GM12878 (cell line): ENCODE measurements around the gene RMC1. TPM values are rescaled to one million over a fixed set of nuclear protein-coding genes. Genes with fewer than 3 reads are reported as not detected.
A peak's percentile ranks its signal among the peaks of the same experiment; 100 is the strongest.

ENCODE experiments used
- CHD4 ChIP-seq: fragments of 200-600 bp; sonication (generic); IDR thresholded peaks from 2 replicates; pipeline ENCODE4 v1.6.1; 2016; ENCODE audit warnings: mild to moderate bottlenecking
- EGR1 ChIP-seq, 2 experiments: IDR thresholded peaks; 1 replicate in 1 of 2; 2 replicates in 1 of 2; pipeline ENCODE4 v1.6.1; 2011 to 2012; ENCODE audit warnings: low read depth in 2 of 2, low read length in 2 of 2, borderline replicate concordance in 1 of 2, mild to moderate bottlenecking in 1 of 2, moderate library complexity in 1 of 2
- GATAD2B ChIP-seq: fragments of 450-650 bp; conservative IDR thresholded peaks from 2 replicates; pipeline ENCODE4 v1.6.1; 2017; ENCODE audit warnings: low read depth, mild to moderate bottlenecking, moderate library complexity
- KLF5 ChIP-seq: fragments of 450-650 bp; IDR thresholded peaks from 2 replicates; pipeline ENCODE4 v1.6.1; 2014; ENCODE audit warnings: mild to moderate bottlenecking; ENCODE audit not compliant: partially characterized antibody
- MAX ChIP-seq: IDR thresholded peaks from 2 replicates; pipeline ENCODE4 v1.6.1; 2012; ENCODE audit warnings: low read depth, low read length, improper control_type of control experiment
- MEF2A ChIP-seq: IDR thresholded peaks from 2 replicates; pipeline ENCODE4 v1.6.1; 2011; ENCODE audit warnings: low read depth, mild to moderate bottlenecking, low read length, moderate library complexity; ENCODE audit not compliant: insufficient read depth
- MXI1 ChIP-seq: fragments of 150-350 bp; IDR thresholded peaks from 2 replicates; pipeline ENCODE4 v1.6.1; 2011; ENCODE audit warnings: low read depth, mild to moderate bottlenecking, inconsistent platforms, low read length, improper control_type of control experiment
- NR2C1 ChIP-seq: fragments of 450-650 bp; IDR thresholded peaks from 2 replicates; pipeline ENCODE4 v1.6.1; 2017; ENCODE audit warnings: antibody characterized with exemption, mild to moderate bottlenecking, moderate library complexity
- NR2F1 ChIP-seq: fragments of 450-650 bp; conservative IDR thresholded peaks from 2 replicates; pipeline ENCODE4 v1.6.1; 2017; ENCODE audit warnings: mild to moderate bottlenecking
- POLR2AphosphoS5 ChIP-seq: IDR thresholded peaks from 2 replicates; pipeline ENCODE4 v1.6.1; 2011; ENCODE audit warnings: mild to moderate bottlenecking, low read length, inconsistent platforms
- POU2F2 ChIP-seq: IDR thresholded peaks from 3 replicates; pipeline ENCODE4 v1.6.1; 2011; ENCODE audit warnings: low read depth, mild to moderate bottlenecking, low read length, borderline replicate concordance
- RAD51 ChIP-seq: fragments of 450-650 bp; IDR thresholded peaks from 2 replicates; pipeline ENCODE4 v1.6.1; 2016; ENCODE audit warnings: moderate library complexity, mild to moderate bottlenecking, inconsistent platforms
- RFX5 ChIP-seq: IDR thresholded peaks from 2 replicates; pipeline ENCODE4 v1.6.1; 2011; ENCODE audit warnings: low read depth, low read length, improper control_type of control experiment
- SIN3A ChIP-seq: IDR thresholded peaks from 2 replicates; pipeline ENCODE4 v1.6.1; 2012; ENCODE audit warnings: low read depth, low read length, improper control_type of control experiment
- STAT3 ChIP-seq: IDR thresholded peaks from 2 replicates; pipeline ENCODE4 v1.6.1; 2011; ENCODE audit warnings: low read depth, low read length, improper control_type of control experiment
- TARDBP ChIP-seq: IDR thresholded peaks from 2 replicates; pipeline ENCODE4 v1.6.1; 2016; ENCODE audit warnings: borderline replicate concordance
- USF2 ChIP-seq: IDR thresholded peaks from 2 replicates; pipeline ENCODE4 v1.6.1; 2011; ENCODE audit warnings: low read depth, low read length, improper control_type of control experiment, borderline replicate concordance
- polyA plus RNA-seq, 11 experiments: library from polyadenylated mRNA; depleted of rRNA in 4 of 11; unstranded in 6 of 11; stranded (reverse) in 5 of 11; fragments of >200 nt; fragmentation: Nextera tagmentation in 4 of 11; fragmentation: Illumina TruSeq in 1 of 11; extraction: Ambion mirVana in 4 of 11; extraction: Trizol in 1 of 11; gene quantifications; 1 replicate in 1 of 11; 2 replicates in 10 of 11; pipeline versions ENCODE4 v1.2.1 to v1.2.3, GENCODE V29; 2011 to 2016; ENCODE audit warnings: inconsistent platforms in 2 of 11, missing spikeins in 2 of 11, low read depth in 1 of 11
- total RNA-seq, 4 experiments: library from RNA; depleted of rRNA in 3 of 4; stranded (reverse); fragments of >200 nt in 3 of 4; fragmentation: Illumina TruSeq in 1 of 4; extraction: Trizol in 1 of 4; gene quantifications; 2 replicates each; pipeline versions ENCODE4 v1.2.1 to v1.2.3, GENCODE V29; 2013 to 2021
- TF ChIP-seq, protein P1 (sequence below): IDR thresholded peaks from 2 replicates; pipeline ENCODE4 v1.6.1; 2012; ENCODE audit warnings: improper control_type of control experiment, low read depth, low read length; ENCODE audit not compliant: insufficient replicate concordance
- TF ChIP-seq, protein P2 (sequence below): IDR thresholded peaks from 2 replicates; pipeline ENCODE4 v1.6.1; 2011; ENCODE audit warnings: mild to moderate bottlenecking, low read depth, low read length, moderate library complexity; ENCODE audit not compliant: insufficient replicate concordance
- TF ChIP-seq, protein P3 (sequence below): fragments of 450-650 bp; IDR thresholded peaks from 2 replicates; pipeline ENCODE4 v1.6.1; 2016; ENCODE audit warnings: mild to moderate bottlenecking

The RMC1 gene
- total and polyA plus RNA-seq, 10 of the 15 experiments (the other 5 are each of a cell fraction or from before 2014, with no cell fraction given) = 8.4 to 57.6 (median 42.5) TPM

DNA sequence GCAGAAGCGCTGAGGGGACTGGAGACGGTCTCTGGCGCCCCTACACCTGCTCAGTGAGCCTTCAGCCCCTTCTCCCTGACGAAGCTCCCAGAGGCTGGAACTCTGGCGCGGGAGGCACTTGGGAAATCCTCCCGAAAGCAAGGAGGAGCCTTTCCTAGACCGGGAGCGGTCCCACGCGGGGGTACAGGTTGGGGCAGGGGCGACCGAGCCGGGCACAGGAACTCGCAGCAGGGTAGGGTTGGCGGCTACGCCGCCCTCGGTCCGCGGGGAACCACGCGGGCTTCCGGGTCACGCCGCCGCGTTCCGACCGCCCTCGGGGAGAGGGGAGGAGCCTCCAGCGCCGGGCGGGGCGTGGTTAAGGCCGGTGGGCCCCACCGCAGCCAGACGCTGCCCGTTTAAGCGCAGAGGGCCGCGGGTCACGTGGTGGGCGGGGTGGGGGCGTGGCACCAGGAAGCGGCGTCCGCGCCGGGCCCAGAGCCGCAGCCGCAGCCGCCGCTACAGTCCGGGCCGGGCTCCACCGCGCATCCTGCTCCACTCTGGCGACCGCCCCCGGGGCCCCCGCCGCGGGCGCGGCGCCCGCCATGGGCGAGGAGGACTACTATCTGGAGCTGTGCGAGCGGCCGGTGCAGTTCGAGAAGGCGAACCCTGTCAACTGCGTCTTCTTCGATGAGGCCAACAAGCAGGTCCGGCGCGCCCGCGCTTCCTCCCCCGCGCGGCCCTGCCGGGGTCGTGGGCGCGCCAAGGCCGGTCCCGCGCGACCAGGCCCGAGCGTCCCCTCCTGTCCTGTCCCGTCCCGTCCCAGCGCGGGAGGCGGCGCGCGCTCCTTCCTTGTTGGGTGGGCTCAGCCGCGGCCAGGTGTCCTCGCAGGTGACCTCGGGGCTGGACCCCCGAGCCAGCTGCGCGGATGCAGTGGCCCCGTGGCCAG, at the start of gene RMC1 (continued):
- TF ChIP-seq POLR2AphosphoS5 (peak; percentile 93), SIN3A (0 out of 2 replicates have a peak, but pooled peaks have one; percentile 61), RFX5 (no peak; the same call in 1 of the 2 replicates), TARDBP (no peak), MXI1 (peak; percentile 61), GATAD2B (peak; percentile 96), CHD4 (no peak), MEF2A (0 out of 2 replicates have a peak, but pooled peaks have one; percentile 33), EGR1 (IDR thresholded peaks at IDR 0.05; ENCODE audit: borderline replicate concordance in 1 of 2, low read depth in 2 of 2, low read length in 2 of 2) (peak in 1 of 2 experiments; percentile 67; a peak in 1 of 3 replicates), USF2 (peak; percentile 91), POU2F2 (peak; percentile 48; the same call in 1 of the 3 replicates), KLF5 (no peak), NR2F1 (peak; percentile 81), MAX (peak; percentile 93), RAD51 (peak; percentile 82), NR2C1 (peak; percentile 74), STAT3 (no peak)
- TF ChIP-seq, protein P1, sequence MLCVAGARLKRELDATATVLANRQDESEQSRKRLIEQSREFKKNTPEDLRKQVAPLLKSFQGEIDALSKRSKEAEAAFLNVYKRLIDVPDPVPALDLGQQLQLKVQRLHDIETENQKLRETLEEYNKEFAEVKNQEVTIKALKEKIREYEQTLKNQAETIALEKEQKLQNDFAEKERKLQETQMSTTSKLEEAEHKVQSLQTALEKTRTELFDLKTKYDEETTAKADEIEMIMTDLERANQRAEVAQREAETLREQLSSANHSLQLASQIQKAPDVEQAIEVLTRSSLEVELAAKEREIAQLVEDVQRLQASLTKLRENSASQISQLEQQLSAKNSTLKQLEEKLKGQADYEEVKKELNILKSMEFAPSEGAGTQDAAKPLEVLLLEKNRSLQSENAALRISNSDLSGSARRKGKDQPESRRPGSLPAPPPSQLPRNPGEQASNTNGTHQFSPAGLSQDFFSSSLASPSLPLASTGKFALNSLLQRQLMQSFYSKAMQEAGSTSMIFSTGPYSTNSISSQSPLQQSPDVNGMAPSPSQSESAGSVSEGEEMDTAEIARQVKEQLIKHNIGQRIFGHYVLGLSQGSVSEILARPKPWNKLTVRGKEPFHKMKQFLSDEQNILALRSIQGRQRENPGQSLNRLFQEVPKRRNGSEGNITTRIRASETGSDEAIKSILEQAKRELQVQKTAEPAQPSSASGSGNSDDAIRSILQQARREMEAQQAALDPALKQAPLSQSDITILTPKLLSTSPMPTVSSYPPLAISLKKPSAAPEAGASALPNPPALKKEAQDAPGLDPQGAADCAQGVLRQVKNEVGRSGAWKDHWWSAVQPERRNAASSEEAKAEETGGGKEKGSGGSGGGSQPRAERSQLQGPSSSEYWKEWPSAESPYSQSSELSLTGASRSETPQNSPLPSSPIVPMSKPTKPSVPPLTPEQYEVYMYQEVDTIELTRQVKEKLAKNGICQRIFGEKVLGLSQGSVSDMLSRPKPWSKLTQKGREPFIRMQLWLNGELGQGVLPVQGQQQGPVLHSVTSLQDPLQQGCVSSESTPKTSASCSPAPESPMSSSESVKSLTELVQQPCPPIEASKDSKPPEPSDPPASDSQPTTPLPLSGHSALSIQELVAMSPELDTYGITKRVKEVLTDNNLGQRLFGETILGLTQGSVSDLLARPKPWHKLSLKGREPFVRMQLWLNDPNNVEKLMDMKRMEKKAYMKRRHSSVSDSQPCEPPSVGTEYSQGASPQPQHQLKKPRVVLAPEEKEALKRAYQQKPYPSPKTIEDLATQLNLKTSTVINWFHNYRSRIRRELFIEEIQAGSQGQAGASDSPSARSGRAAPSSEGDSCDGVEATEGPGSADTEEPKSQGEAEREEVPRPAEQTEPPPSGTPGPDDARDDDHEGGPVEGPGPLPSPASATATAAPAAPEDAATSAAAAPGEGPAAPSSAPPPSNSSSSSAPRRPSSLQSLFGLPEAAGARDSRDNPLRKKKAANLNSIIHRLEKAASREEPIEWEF = no peak
- TF ChIP-seq, protein P2, sequence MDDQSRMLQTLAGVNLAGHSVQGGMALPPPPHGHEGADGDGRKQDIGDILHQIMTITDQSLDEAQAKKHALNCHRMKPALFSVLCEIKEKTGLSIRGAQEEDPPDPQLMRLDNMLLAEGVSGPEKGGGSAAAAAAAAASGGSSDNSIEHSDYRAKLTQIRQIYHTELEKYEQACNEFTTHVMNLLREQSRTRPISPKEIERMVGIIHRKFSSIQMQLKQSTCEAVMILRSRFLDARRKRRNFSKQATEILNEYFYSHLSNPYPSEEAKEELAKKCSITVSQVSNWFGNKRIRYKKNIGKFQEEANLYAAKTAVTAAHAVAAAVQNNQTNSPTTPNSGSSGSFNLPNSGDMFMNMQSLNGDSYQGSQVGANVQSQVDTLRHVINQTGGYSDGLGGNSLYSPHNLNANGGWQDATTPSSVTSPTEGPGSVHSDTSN = no peak
- TF ChIP-seq, protein P3, sequence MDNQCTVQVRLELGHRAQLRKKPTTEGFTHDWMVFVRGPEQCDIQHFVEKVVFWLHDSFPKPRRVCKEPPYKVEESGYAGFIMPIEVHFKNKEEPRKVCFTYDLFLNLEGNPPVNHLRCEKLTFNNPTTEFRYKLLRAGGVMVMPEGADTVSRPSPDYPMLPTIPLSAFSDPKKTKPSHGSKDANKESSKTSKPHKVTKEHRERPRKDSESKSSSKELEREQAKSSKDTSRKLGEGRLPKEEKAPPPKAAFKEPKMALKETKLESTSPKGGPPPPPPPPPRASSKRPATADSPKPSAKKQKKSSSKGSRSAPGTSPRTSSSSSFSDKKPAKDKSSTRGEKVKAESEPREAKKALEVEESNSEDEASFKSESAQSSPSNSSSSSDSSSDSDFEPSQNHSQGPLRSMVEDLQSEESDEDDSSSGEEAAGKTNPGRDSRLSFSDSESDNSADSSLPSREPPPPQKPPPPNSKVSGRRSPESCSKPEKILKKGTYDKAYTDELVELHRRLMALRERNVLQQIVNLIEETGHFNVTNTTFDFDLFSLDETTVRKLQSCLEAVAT = 0 out of 2 replicates have a peak, but pooled peaks have one; percentile 59
